ENCODE measurements around the gene DNAH12. TPM values are rescaled to one million over a fixed set of nuclear protein-coding genes. Genes with fewer than 3 reads are reported as not detected.

Gene DNAH12
- total RNA-seq, 4 donors from 2014 or later, result 0.16 to 0.44 (median 0.27) TPM

DNA sequence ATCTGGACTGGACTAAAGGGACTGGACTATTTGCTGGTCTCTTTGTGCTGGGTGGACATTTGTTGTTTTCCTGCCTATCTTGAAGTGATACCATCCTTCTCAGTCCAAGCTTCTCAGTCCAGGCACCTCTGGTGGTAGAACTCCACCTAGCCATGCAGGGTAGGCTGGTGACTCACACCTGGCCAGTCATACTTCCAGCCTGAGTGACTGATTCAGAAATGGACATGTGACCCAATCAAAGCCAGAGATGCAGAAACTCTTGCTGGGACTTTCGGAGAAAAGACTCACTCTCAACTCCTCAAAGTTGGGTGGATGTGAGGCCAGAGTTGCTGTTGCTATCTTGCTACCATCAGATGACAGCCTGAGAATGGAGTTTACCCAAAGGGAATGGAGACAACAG, 246.1 kb downstream of the DNAH12 start:
- TF ChIP-seq, protein P1, sequence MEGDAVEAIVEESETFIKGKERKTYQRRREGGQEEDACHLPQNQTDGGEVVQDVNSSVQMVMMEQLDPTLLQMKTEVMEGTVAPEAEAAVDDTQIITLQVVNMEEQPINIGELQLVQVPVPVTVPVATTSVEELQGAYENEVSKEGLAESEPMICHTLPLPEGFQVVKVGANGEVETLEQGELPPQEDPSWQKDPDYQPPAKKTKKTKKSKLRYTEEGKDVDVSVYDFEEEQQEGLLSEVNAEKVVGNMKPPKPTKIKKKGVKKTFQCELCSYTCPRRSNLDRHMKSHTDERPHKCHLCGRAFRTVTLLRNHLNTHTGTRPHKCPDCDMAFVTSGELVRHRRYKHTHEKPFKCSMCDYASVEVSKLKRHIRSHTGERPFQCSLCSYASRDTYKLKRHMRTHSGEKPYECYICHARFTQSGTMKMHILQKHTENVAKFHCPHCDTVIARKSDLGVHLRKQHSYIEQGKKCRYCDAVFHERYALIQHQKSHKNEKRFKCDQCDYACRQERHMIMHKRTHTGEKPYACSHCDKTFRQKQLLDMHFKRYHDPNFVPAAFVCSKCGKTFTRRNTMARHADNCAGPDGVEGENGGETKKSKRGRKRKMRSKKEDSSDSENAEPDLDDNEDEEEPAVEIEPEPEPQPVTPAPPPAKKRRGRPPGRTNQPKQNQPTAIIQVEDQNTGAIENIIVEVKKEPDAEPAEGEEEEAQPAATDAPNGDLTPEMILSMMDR (IDR thresholded peaks at IDR 0.05; ENCODE audit: low read depth), result no peak

DNA sequence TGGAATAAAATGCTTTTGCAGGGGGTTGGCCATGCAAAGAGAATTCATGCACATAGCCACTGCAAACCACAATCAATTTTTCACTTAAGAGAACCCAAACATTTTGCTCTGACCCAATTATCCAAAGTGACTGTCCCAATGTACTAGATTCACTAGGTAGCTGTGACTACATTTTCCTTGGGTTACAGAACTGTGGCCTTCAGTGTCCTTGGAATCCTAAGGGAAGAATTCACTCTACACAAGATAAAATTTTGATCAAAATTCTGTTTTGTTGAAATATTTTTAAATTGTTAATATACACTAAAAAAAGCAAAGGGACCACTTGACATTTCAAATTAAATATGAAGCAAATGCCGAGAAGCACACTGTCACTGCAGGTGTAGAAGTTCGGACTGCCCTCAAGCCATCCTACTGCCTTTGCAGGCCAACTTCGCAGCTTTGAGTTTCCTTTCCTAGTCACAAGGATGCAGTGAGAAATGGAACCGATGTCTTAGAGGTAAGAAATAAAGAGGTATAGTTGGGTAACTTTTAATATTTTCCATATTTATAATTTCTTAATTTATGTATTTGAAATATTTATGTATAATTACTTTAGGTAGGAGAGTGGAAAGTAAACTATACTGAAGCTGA, 251.1 kb downstream of the DNAH12 start:
- TF ChIP-seq, protein P1 (IDR thresholded peaks at IDR 0.05; ENCODE audit: low read depth), result no peak

DNA sequence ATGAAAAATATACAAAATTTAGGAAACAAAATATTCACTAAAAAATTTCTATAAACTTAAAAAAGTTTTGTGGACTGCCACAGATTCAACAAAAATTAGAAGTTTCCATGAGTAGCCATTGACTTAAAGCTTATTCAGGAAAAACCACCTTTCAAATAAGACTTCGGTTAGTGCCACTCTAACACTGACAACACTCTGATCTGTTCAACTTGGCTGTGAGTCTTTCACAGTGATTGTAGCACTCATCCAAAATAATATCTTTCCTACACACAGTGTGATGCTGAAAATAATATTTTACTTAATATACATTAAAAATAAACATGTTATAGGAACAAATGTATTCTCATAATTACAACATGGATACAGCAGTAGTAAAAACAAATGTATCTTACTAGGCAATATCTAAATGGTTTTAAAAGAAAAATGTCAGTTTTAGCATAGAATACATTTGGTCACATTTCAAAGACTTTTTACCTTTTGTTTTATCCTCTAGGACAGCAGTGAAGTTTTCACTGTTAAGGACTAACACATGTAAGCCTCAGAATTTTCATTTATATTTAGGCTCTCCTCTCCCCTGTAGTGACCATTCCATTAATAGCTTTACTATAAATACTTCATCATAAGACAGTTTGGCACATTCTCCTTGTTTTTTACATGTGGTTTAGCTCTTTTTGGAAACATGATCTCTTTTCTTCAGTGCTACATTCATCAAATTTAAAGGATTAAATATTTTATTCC, 251.8 kb downstream of the DNAH12 start, which contains the start of gene ASB14:
Gene ASB14, minus strand, starts transcription at position 527 of the 738 bp plus-strand sequence. CDS start 652 bp downstream, outside the sequence.
- TF ChIP-seq, protein P1 (IDR thresholded peaks at IDR 0.05; ENCODE audit: low read depth), result no peak

DNA sequence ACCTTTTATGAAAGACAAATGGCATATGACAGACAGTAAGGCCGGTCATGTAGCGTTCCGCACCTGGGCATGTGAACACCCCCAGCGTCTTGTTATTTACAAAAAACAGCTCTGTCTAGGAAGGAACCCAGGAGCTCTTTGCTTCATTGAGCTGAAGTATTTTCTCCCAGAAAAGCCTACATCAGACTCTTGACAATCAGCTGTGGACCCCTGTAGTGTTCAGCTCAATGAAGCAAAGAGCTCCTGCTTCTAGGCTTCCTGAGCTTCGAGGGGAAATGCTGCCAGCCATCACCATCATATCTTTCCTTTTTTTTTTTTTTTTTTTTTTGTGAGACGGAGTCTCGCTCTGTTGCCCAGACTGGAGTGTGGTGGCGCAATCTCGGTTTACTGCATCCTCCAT, 255.7 kb downstream of the DNAH12 start:
- TF ChIP-seq, protein P1 (IDR thresholded peaks at IDR 0.05; ENCODE audit: low read depth), result no peak

DNA sequence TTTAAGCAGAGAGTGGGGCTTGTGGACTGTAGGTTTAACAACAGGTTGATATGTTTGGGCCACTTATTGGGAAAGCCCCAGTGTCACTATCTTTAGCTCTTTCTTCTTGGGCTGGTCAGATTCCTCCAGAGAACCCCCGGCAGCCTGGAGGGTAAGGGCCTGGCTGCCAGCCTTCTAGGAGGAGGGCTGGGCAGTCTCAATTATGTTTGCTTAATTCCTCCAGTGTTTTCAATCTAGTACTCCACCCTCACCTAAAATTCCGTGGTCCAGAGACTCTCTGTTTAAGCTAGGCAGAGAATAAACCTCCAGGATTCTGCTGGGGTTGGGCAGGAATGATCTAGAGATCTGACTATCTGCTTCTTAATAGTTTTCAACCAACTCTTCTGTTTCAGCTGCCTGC, 256.9 kb downstream of the DNAH12 start:
- TF ChIP-seq, protein P1 (IDR thresholded peaks at IDR 0.05; ENCODE audit: low read depth), result no peak

DNA sequence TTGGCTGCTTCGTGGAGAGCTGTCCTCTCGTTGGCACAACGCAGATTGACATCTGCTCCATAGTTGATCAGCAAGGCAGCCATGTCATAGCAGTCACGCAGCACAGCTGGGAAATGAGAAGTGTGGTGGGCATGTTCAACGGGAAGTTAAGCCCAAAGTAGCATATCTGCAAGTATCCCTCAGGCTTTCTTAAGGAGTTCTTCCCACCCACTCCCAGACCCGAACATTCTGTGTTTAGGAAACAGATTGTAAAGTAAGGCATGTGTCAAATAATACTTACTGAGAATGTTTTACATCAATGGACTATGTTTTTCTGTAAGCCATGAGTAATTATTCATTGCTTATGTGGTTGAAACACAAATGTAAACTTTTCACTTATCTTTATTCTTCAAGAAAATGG, 260.8 kb downstream of the DNAH12 start:
- TF ChIP-seq, protein P1 (IDR thresholded peaks at IDR 0.05; ENCODE audit: low read depth), result no peak

DNA sequence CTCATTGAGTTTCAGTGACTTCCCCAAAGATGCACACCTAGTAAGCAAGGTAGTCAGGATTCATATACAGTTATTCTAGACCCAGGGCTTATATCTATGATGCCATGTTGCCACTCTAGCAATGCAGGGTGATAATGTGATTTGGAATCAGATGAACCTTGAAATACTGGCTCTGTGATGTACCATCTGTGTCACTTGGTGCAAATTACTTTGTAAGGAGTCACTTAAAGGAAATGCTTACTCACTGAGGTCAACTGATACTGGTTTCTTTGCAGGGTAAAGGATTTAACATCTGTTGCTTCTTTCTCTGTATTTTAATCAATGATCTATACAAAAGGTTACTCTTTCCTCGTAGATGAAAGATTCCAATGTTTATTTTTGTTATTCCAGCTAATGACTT, 262.4 kb downstream of the DNAH12 start:
- TF ChIP-seq, protein P1 (IDR thresholded peaks at IDR 0.05; ENCODE audit: low read depth), result no peak

Data from subcutaneous adipose tissue (tissue), 4 donors.